Body of pancreas (tissue), 4 donors: Measurements from ENCODE around the gene TARM1. TPM values are rescaled to one million over a fixed set of nuclear protein-coding genes. Genes with fewer than 3 reads are reported as not detected.

ENCODE experiments used
- ATAC-seq: fragments of 150-250 bp; one replicate; pipeline ENCODE4 v1.9.1; 2016
- DNase-seq, 4 donors: peaks; one replicate each; pipeline ENCODE4 v3.0.0-alpha.2; 2019
- H3K27ac ChIP-seq, 4 donors: fragments of 200-600 bp; sonication (generic); 1 replicate in 3 of 4; 2 replicates in 1 of 4; pipeline versions ENCODE4 v1.5.1 to v1.6.1; 2016 to 2019; ENCODE audit warnings: mild to moderate bottlenecking in 1 of 4, mixed read lengths in 1 of 4, moderate library complexity in 1 of 4
- H3K27me3 ChIP-seq, 2 donors: fragments of 200-600 bp; sonication (generic); one replicate each; pipeline ENCODE4 v1.6.0; 2016; ENCODE audit warnings: mild to moderate bottlenecking in 1 of 2
- H3K36me3 ChIP-seq, 2 donors: fragments of 200-600 bp; sonication (generic); replicated peaks in 1 of 2; 2 replicates each; pipeline ENCODE4 v1.5.1; 2016; ENCODE audit warnings: low read depth in 2 of 2; ENCODE audit not compliant: insufficient read depth in 1 of 2
- H3K4me1 ChIP-seq: fragments of 200-600 bp; sonication (generic); one replicate; pipeline ENCODE4 v1.6.0; 2016
- H3K4me3 ChIP-seq, 2 donors: fragments of 200-600 bp; sonication (generic); 1 replicate in 1 of 2; 2 replicates in 1 of 2; pipeline ENCODE4 v1.5.1; 2016 to 2019
- H3K9me3 ChIP-seq, 3 donors: fragments of 200-600 bp; sonication (generic); 1 replicate in 2 of 3; 2 replicates in 1 of 3; pipeline ENCODE4 v1.5.1; 2016
- CTCF ChIP-seq, 7 experiments: fragments of 450-650 bp in 4 of 7; fragments of 200-600 bp in 3 of 7; sonication (generic) in 3 of 7; IDR thresholded peaks; one replicate each; pipeline ENCODE4 v1.5.1; 2016 to 2019; ENCODE audit warnings: antibody characterized with exemption in 7 of 7
- POLR2A ChIP-seq, 3 donors: fragments of 450-650 bp; IDR thresholded peaks; one replicate each; pipeline ENCODE4 v1.6.1; 2016; ENCODE audit warnings: antibody characterized with exemption in 3 of 3, mild to moderate bottlenecking in 2 of 3
- WGBS, 2 donors: methylation state at CpG; one replicate each; pipeline ENCODE4 v1.1.5; 2017; 5-methylcytosine and 5-hydroxymethylcytosine counted together
- intact Hi-C: fragments of 100-400 bp; cut with DNase I; formaldehyde crosslinking; loops from one replicate; pipeline ENCODE4 v1.15.1; 2023
- total RNA-seq, 2 donors: library from RNA; depleted of rRNA; stranded (reverse); fragments of >200 nt; gene quantifications; one replicate each; pipeline ENCODE4 v1.1.0, GENCODE V29; 2016

Gene TARM1
- total RNA-seq, 2 donors from 2014 or later = not detected

GRCh38 chr19:54115109-54116063 lies 34.2 kb upstream of the TARM1 start, which contains the start of the genes PRPF31 and TFPT:
PRPF31 (plus strand) TSS chr19:54115754; CDS start chr19:54118279, 2,525 bp downstream.
TFPT (minus strand) TSS chr19:54115657; CDS start chr19:54115269, 388 bp downstream.
- H3K9me3 ChIP-seq = no peaks in the 10 kb centered on the region
- TF ChIP-seq CTCF (IDR thresholded peaks at IDR 0.05) (peak in 2 of 7 experiments; percentile 13 to 20), POLR2A (IDR thresholded peaks at IDR 0.05) (peak in 2 of 3 donors; percentile 80 to 82)
- peak within 1 kb of the TSS; percentile 67 to 93 (median 83) for H3K27ac ChIP-seq
- H3K36me3 ChIP-seq = peaks cover 0 to 6% of the 10 kb centered on the region in 2 donors
- WGBS, 2 donors = 0% methylated on average over 52 to 60 of the region's 60 CpGs
- intact Hi-C loops = no loop called here
- H3K27me3 ChIP-seq = no peaks in the 10 kb centered on the region
- H3K4me1 ChIP-seq = peaks cover 27% of the 10 kb centered on the region
- ATAC-seq = peak; percentile 95
- peak within 1 kb of the TSS; percentile 59 to 69 for H3K4me3 ChIP-seq
- peak; percentile 96 to 98 (median 98) for DNase-seq

DNA sequence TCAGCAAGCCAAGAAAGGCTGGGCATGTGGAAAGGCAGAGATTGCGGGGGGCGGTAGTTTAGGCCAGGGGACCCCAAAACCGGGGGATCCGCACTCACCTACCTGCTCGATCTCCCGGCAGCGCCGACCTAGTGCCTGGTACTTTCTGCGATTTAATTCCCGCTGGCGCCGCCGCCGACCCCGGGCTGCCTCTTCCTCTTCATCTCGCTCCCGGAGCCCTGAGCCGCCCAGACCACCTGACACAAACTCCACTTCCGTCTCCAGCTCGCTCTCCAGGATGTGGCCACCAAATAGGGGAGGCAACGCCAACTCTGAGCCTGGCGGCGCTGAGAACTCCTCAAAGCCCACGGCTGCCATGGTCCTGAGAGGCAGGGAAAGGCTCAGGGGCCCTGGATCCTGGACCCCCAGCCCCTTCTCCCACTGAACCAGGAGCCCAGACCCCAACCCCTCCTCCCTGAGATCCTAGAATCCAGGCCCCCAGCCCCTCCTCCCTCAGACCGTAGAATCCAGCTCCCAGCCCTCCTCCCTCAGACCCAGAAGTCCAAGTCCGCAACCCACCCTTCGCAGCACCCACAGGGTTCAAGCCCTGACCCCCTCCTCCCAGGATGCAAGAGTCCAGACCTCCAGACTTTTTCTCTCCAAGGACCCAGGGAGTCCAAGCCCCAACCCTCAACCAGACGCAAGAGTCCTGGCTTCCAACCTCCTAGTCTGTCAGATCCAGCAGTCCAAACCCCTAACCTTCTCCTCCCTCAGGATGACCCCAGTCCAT lies 33.4 kb upstream of the TARM1 start:
- TF ChIP-seq CTCF (IDR thresholded peaks at IDR 0.05) (no peak), POLR2A (IDR thresholded peaks at IDR 0.05) (no peak)
- intact Hi-C loops = no loop called here
- Histone ChIP-seq H3K4me3 (peak overlapping the region; percentile 59 to 69), H3K27ac (peak overlapping the region; percentile 67 to 93 (median 83)), H3K27me3 (no peaks in the 10 kb centered on the region), H3K36me3 (peaks cover 0 to 6% of the 10 kb centered on the region in 2 donors), H3K4me1 (peaks cover 27% of the 10 kb centered on the region), H3K9me3 (no peaks in the 10 kb centered on the region)
- ATAC-seq (no peak), DNase-seq (peak in 2 of 4 donors; percentile 21 to 52)
- WGBS, 2 donors = 12 to 25% methylated on average over 23 to 28 of the region's 28 CpGs

DNA sequence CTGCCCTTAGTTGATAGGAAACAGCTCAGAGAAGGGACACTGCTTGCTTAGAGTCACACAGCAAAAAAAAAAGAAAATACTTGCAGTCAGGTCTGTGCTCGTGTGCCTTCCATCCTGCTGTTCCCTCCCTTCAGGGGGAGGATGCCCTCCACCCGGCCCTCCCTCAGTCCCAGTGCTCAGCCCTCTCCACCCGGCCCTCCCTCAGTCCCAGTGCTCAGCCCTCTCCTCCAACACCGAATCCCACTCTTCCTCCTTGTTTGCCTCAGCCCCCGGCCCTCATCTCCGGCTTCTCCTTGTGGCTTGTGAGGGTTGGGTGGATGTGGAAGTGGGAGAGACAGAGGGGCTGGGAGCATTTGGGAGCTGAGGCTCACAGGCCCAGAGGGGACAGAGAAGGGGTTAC lies 28.5 kb upstream of the TARM1 start:
- Histone ChIP-seq H3K9me3 (no peaks in the 10 kb centered on the region), H3K4me3 (no peak overlapping the region), H3K36me3 (peaks cover 10 to 26% of the 10 kb centered on the region in 2 donors), H3K27me3 (no peaks in the 10 kb centered on the region), H3K4me1 (peaks cover 10% of the 10 kb centered on the region), H3K27ac (no peak overlapping the region)
- no peak for DNase-seq
- TF ChIP-seq POLR2A (IDR thresholded peaks at IDR 0.05) = no peak
- TF ChIP-seq CTCF (IDR thresholded peaks at IDR 0.05) = no peak
- peak; percentile 25 for ATAC-seq
- 77 to 86% methylated on average over 6 of the region's 6 CpGs for WGBS, 2 donors
- intact Hi-C loops = no loop called here

DNA sequence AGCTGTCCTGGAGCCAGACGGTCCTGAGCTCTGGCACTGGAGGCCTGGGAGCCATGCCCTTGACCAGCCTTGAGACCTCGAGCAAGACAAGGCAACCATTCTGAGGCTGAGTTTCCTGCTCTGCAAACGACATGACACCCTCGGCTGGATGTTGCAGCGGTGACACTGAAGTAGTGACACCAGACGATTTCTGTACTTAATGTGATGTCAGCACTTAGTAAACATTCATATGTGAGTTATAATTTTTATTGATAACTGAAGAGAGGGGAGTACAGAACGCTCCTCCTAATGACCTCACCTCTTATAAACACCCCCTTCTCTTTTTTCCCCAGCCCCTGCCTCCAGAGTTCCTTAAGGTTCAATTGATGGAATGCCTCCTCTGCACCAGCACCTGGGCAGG lies 27.3 kb upstream of the TARM1 start:
- peaks cover 10% of the 10 kb centered on the region for H3K4me1 ChIP-seq
- no peaks in the 10 kb centered on the region for H3K27me3 ChIP-seq
- H3K36me3 ChIP-seq = peaks cover 10 to 26% of the 10 kb centered on the region in 2 donors
- intact Hi-C loops = no loop called here
- H3K9me3 ChIP-seq = no peaks in the 10 kb centered on the region
- H3K4me3 ChIP-seq = no peak overlapping the region
- no peak for DNase-seq
- TF ChIP-seq POLR2A (IDR thresholded peaks at IDR 0.05) (no peak), CTCF (IDR thresholded peaks at IDR 0.05) (no peak)
- no peak overlapping the region for H3K27ac ChIP-seq
- no peak for ATAC-seq
- 72 to 74% methylated on average over 6 to 7 of the region's 7 CpGs for WGBS, 2 donors
